HCT116 (cell line): ENCODE data around the gene BTD. TPM values are rescaled to one million over a fixed set of nuclear protein-coding genes. Genes with fewer than 3 reads are reported as not detected.

Source experiments
- ATAC-seq: fragments of 200-7000 bp; cut with Tn5 transposase; 2 replicates; pipeline ENCODE4 v1.9.1; 2020; ENCODE audit warnings: mild to moderate bottlenecking, moderate library complexity
- BruUV-seq: library from RNA; stranded (reverse); fragments of 400-500 nt; replicated peaks from 2 replicates; lab custom pipeline; 2021; lab: Mats Ljungman, UMichigan
- CTCF ChIA-PET: fragments of 300-600 bp; sonication (Branson Sonifier 250); formaldehyde crosslinking; loops from one replicate; lab custom pipeline; 2021; ENCODE audit warnings: antibody characterized with exemption; lab: Charles Lee
- POLR2A ChIA-PET: fragments of 300-600, 350-600 bp; sonication (Branson Sonifier 250); formaldehyde crosslinking; loops from one replicate; lab custom pipeline; 2021; ENCODE audit warnings: antibody characterized with exemption; lab: Charles Lee
- RAD21 ChIA-PET, 2 experiments: fragments of 300-600 bp; sonication (Branson Sonifier 250); formaldehyde crosslinking; loops; one replicate each; lab custom pipeline; 2023; ENCODE audit warnings: low total read pairs in 2 of 2; ENCODE audit not compliant: uncharacterized antibody in 2 of 2, unreplicated experiment in 2 of 2, low non-redundant PET in 1 of 2; lab: Charles Lee
- DNase-seq: peaks from one replicate; pipeline ENCODE4 v3.0.0-alpha.2; 2010; ENCODE audit warnings: low read depth, low spot score
- H2AFZ ChIP-seq: fragments of 200-600 bp; shearing (Covaris generic), sonication (generic); 2 replicates; pipeline ENCODE4 v1.6.1; 2017; ENCODE audit warnings: low read depth, mixed run types, mixed read lengths, antibody characterized with exemption, low read length; ENCODE audit not compliant: poor library complexity, severe bottlenecking
- H3K27ac ChIP-seq: 2 replicates; pipeline ENCODE4 v1.5.1; 2012; ENCODE audit warnings: low read depth, low read length
- H3K27me3 ChIP-seq: fragments of 200-600 bp; sonication (generic); 2 replicates; pipeline ENCODE4 v1.6.1; 2016; ENCODE audit warnings: mixed run types, low read length, mixed read lengths; ENCODE audit not compliant: insufficient read depth
- H3K36me3 ChIP-seq, 2 experiments: fragments of 200-500 bp in 1 of 2; fragments of 200-600 bp in 1 of 2; sonication (Bioruptor generic) in 1 of 2; sonication (generic) in 1 of 2; 2 replicates each; pipeline versions ENCODE4 v1.5.1 to v1.6.1; 2014 to 2016; ENCODE audit warnings: low read length in 2 of 2, inconsistent platforms in 1 of 2, mixed read lengths in 1 of 2, mixed run types in 1 of 2; ENCODE audit not compliant: insufficient read depth in 2 of 2, control insufficient read depth in 1 of 2
- H3K4me1 ChIP-seq, 2 experiments: fragments of 200-600 bp in 1 of 2; sonication (generic) in 1 of 2; 2 replicates each; pipeline versions ENCODE4 v1.5.1 to v1.6.1; 2012 to 2017; ENCODE audit warnings: low read length in 2 of 2, inconsistent platforms in 1 of 2, mild to moderate bottlenecking in 1 of 2, mixed read lengths in 1 of 2, mixed run types in 1 of 2, moderate library complexity in 1 of 2; ENCODE audit not compliant: insufficient read depth in 2 of 2, control insufficient read depth in 1 of 2
- H3K4me2 ChIP-seq: fragments of 200-600 bp; sonication (generic); 2 replicates; pipeline ENCODE4 v1.6.1; 2017; ENCODE audit warnings: mixed run types, low read length, mixed read lengths
- H3K4me3 ChIP-seq, 2 experiments: fragments of 200-600 bp in 1 of 2; sonication (generic) in 1 of 2; replicated peaks in 1 of 2; 2 replicates each; pipeline ENCODE4 v1.5.1; 2011 to 2016; ENCODE audit warnings: low read length in 2 of 2, control low read depth in 1 of 2, low read depth in 1 of 2, mild to moderate bottlenecking in 1 of 2, mixed read lengths in 1 of 2, mixed run types in 1 of 2
- H3K79me2 ChIP-seq: fragments of 200-600 bp; sonication (generic); 2 replicates; pipeline ENCODE4 v1.6.1; 2017; ENCODE audit warnings: mild to moderate bottlenecking, mixed run types, low read length, moderate library complexity, mixed read lengths; ENCODE audit not compliant: insufficient read depth
- H3K9ac ChIP-seq: fragments of 200-600 bp; sonication (generic); 2 replicates; pipeline ENCODE4 v1.6.1; 2016; ENCODE audit warnings: low read length, mixed read lengths
- H3K9me2 ChIP-seq: fragments of 200-600 bp; sonication (generic), shearing (Covaris generic); 2 replicates; pipeline ENCODE4 v1.6.1; 2017; ENCODE audit warnings: mixed run types, mild to moderate bottlenecking, moderate library complexity; ENCODE audit not compliant: insufficient read depth
- H3K9me3 ChIP-seq, 2 experiments: fragments of 200-500 bp in 1 of 2; fragments of 200-600 bp in 1 of 2; sonication (Bioruptor generic) in 1 of 2; sonication (generic) in 1 of 2; 2 replicates each; pipeline ENCODE4 v1.6.1; 2014 to 2017; ENCODE audit warnings: low read length in 2 of 2, mixed read lengths in 2 of 2, inconsistent platforms in 1 of 2, low read depth in 1 of 2, mild to moderate bottlenecking in 1 of 2, mixed run types in 1 of 2, moderate library complexity in 1 of 2; ENCODE audit not compliant: control insufficient read depth in 1 of 2, insufficient read depth in 1 of 2
- H4K20me1 ChIP-seq: fragments of 200-600 bp; sonication (generic), shearing (Covaris generic); 2 replicates; pipeline ENCODE4 v1.6.1; 2017; ENCODE audit warnings: mixed run types, mild to moderate bottlenecking, moderate library complexity; ENCODE audit not compliant: insufficient read depth
- CEBPB ChIP-seq: IDR thresholded peaks from 2 replicates; pipeline ENCODE4 v1.6.1; 2012; ENCODE audit warnings: low read depth
- ELF1 ChIP-seq: IDR thresholded peaks from 2 replicates; pipeline ENCODE4 v1.6.1; 2012; ENCODE audit warnings: low read depth, borderline replicate concordance
- EZH2phosphoT487 ChIP-seq: fragments of 200-600 bp; IDR thresholded peaks from 2 replicates; pipeline ENCODE4 v1.6.1; 2018; ENCODE audit warnings: antibody characterized with exemption, borderline replicate concordance
- JUND ChIP-seq: IDR thresholded peaks from 2 replicates; pipeline ENCODE4 v1.6.1; 2012
- MAX ChIP-seq: IDR thresholded peaks from 2 replicates; pipeline ENCODE4 v1.6.1; 2012
- POLR2A ChIP-seq: IDR thresholded peaks from 2 replicates; pipeline ENCODE4 v1.7.0; 2011; ENCODE audit warnings: borderline replicate concordance; ENCODE audit not compliant: insufficient read depth, insufficient read length; ENCODE audit errors: extremely low read depth
- POLR2AphosphoS5 ChIP-seq: IDR thresholded peaks from 2 replicates; pipeline ENCODE4 v1.6.1; 2011; ENCODE audit warnings: mild to moderate bottlenecking, low read depth, low read length, moderate library complexity
- RAD21 ChIP-seq: IDR thresholded peaks from 2 replicates; pipeline ENCODE4 v1.6.1; 2012; ENCODE audit warnings: low read depth, mild to moderate bottlenecking
- SP1 ChIP-seq: IDR thresholded peaks from 2 replicates; pipeline ENCODE4 v1.6.1; 2012; ENCODE audit warnings: low read depth
- SRF ChIP-seq: IDR thresholded peaks from 2 replicates; pipeline ENCODE4 v1.6.1; 2012; ENCODE audit warnings: low read depth
- YY1 ChIP-seq: IDR thresholded peaks from 2 replicates; pipeline ENCODE4 v1.6.1; 2011; ENCODE audit warnings: low read length, low read depth, moderate library complexity, mild to moderate bottlenecking; ENCODE audit not compliant: insufficient replicate concordance; ENCODE audit errors: extremely low read depth
- ZNF274 ChIP-seq: fragments of 200-500 bp; sonication (Bioruptor generic); IDR thresholded peaks from 2 replicates; pipeline ENCODE4 v1.6.1; 2014; ENCODE audit warnings: mild to moderate bottlenecking, low read depth, low read length, inconsistent platforms
- intact Hi-C: fragments of 100-400 bp; cut with micrococcal nuclease; formaldehyde crosslinking; loops from 2 replicates; pipeline ENCODE4 v1.10.0; 2022
- total RNA-seq: library from RNA; stranded (reverse); gene quantifications from one replicate; pipeline ENCODE4 v1.2.1, GENCODE V29; 2021; ENCODE audit not compliant: unreplicated experiment
- TF ChIP-seq, protein P1 (sequence below): IDR thresholded peaks from 2 replicates; pipeline ENCODE4 v1.6.1; 2012; ENCODE audit warnings: low read depth
- TF ChIP-seq, protein P2 (sequence below): IDR thresholded peaks from 2 replicates; pipeline ENCODE4 v1.6.1; 2011; ENCODE audit warnings: mild to moderate bottlenecking, low read length, moderate library complexity; ENCODE audit not compliant: insufficient replicate concordance; ENCODE audit errors: extremely low read depth

BTD gene
- total RNA-seq, 1 experiment from 2014 or later: 5.0 TPM

DNA sequence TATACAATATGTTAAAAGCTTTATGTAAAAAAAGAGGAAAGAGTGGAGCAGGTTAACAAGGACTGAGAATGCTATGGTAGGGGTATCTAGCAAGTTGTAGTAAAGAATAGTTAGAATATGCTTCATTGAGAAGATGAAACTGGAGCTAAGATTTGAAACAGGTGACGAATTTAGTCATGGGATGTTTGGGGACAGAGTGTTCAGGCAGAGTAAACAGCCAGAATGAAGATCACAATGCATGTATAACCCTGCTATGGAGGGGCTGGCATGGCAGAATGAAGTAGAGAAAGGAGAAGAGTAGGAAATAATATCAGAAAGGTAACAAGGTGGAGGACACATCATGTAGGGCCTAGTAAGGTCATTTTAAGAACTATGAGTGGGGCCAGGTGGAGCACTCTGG lies 72.0 kb downstream of the BTD start:
- Histone ChIP-seq H3K27ac (no peak overlapping the region), H3K4me1 (no peaks in the 10 kb centered on the region), H2AFZ (no peak overlapping the region), H4K20me1 (no peaks in the 10 kb centered on the region), H3K36me3 (peaks cover 13 to 21% of the 10 kb centered on the region in 2 experiments), H3K9me2 (no peaks in the 10 kb centered on the region), H3K79me2 (no peaks in the 10 kb centered on the region), H3K27me3 (no peaks in the 10 kb centered on the region), H3K4me2 (no peak overlapping the region), H3K9me3 (no peaks in the 10 kb centered on the region), H3K9ac (no peak overlapping the region), H3K4me3 (no peak overlapping the region)
- DNase-seq: no peak
- no peak for TF ChIP-seq POLR2AphosphoS5
- no peak for TF ChIP-seq POLR2A
- no peak for TF ChIP-seq CEBPB
- no peak for TF ChIP-seq ZNF274
- no peak for TF ChIP-seq EZH2phosphoT487
- TF ChIP-seq RAD21: no peak
- TF ChIP-seq ELF1: no peak
- no peak for TF ChIP-seq SP1
- TF ChIP-seq JUND: no peak
- no peak for TF ChIP-seq SRF
- no peak for TF ChIP-seq MAX
- no peak for TF ChIP-seq YY1
- intact Hi-C loops: no loop called here
- ChIA-PET CTCF (no interaction called here), RAD21 (no interaction called here), POLR2A (no interaction called here)
- BruUV-seq: no TSS peak
- ATAC-seq: no peak

- ATAC-seq (no peak), DNase-seq (no peak)
- H3K27me3 ChIP-seq: no peaks in the 10 kb centered on the region
- BruUV-seq: no TSS peak
- ChIA-PET POLR2A (no interaction called here), CTCF (no interaction called here), RAD21 (no interaction called here)
- H3K9me2 ChIP-seq: no peaks in the 10 kb centered on the region
- intact Hi-C loops: no loop called here
- no peak overlapping the region for H3K4me3 ChIP-seq
- H3K79me2 ChIP-seq: no peaks in the 10 kb centered on the region
- H3K4me2 ChIP-seq: no peak overlapping the region
- H3K4me1 ChIP-seq: no peaks in the 10 kb centered on the region
- no peaks in the 10 kb centered on the region for H4K20me1 ChIP-seq
- peaks cover 13 to 14% of the 10 kb centered on the region in 2 experiments; a peak in 3 of 4 replicates for H3K36me3 ChIP-seq
- no peaks in the 10 kb centered on the region for H3K9me3 ChIP-seq
- no peak overlapping the region for H2AFZ ChIP-seq
- H3K9ac ChIP-seq: no peak overlapping the region
- H3K27ac ChIP-seq: no peak overlapping the region
- TF ChIP-seq SRF: no peak
- TF ChIP-seq, protein P1, sequence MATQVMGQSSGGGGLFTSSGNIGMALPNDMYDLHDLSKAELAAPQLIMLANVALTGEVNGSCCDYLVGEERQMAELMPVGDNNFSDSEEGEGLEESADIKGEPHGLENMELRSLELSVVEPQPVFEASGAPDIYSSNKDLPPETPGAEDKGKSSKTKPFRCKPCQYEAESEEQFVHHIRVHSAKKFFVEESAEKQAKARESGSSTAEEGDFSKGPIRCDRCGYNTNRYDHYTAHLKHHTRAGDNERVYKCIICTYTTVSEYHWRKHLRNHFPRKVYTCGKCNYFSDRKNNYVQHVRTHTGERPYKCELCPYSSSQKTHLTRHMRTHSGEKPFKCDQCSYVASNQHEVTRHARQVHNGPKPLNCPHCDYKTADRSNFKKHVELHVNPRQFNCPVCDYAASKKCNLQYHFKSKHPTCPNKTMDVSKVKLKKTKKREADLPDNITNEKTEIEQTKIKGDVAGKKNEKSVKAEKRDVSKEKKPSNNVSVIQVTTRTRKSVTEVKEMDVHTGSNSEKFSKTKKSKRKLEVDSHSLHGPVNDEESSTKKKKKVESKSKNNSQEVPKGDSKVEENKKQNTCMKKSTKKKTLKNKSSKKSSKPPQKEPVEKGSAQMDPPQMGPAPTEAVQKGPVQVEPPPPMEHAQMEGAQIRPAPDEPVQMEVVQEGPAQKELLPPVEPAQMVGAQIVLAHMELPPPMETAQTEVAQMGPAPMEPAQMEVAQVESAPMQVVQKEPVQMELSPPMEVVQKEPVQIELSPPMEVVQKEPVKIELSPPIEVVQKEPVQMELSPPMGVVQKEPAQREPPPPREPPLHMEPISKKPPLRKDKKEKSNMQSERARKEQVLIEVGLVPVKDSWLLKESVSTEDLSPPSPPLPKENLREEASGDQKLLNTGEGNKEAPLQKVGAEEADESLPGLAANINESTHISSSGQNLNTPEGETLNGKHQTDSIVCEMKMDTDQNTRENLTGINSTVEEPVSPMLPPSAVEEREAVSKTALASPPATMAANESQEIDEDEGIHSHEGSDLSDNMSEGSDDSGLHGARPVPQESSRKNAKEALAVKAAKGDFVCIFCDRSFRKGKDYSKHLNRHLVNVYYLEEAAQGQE: no peak
- TF ChIP-seq, protein P2, sequence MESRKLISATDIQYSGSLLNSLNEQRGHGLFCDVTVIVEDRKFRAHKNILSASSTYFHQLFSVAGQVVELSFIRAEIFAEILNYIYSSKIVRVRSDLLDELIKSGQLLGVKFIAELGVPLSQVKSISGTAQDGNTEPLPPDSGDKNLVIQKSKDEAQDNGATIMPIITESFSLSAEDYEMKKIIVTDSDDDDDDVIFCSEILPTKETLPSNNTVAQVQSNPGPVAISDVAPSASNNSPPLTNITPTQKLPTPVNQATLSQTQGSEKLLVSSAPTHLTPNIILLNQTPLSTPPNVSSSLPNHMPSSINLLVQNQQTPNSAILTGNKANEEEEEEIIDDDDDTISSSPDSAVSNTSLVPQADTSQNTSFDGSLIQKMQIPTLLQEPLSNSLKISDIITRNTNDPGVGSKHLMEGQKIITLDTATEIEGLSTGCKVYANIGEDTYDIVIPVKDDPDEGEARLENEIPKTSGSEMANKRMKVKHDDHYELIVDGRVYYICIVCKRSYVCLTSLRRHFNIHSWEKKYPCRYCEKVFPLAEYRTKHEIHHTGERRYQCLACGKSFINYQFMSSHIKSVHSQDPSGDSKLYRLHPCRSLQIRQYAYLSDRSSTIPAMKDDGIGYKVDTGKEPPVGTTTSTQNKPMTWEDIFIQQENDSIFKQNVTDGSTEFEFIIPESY: no peak
- no peak for TF ChIP-seq MAX
- no peak for TF ChIP-seq POLR2A
- TF ChIP-seq CEBPB: no peak
- TF ChIP-seq JUND: no peak
- TF ChIP-seq ZNF274: no peak
- no peak for TF ChIP-seq POLR2AphosphoS5
- TF ChIP-seq RAD21: no peak
These were observed 74.7 kb downstream of the BTD start for GRCh38 chr3:15676259-15676658.
